AG04449 (cell line): ENCODE measurements around the gene R3HDM2.

Experiments
- CTCF ChIA-PET: fragments of 350-600 bp; formaldehyde crosslinking; extraction: SDS; loops from one replicate; lab custom pipeline; 2021; ENCODE audit warnings: antibody characterized with exemption; lab: Yijun Ruan, JAX
- POLR2A ChIA-PET: fragments of 400-600, 350-600 bp; formaldehyde crosslinking; extraction: SDS; loops from one replicate; lab custom pipeline; 2020; ENCODE audit warnings: antibody characterized with exemption, inconsistent platforms; lab: Yijun Ruan, JAX
- DNase-seq: peaks from one replicate; pipeline ENCODE4 v3.0.0-alpha.2; 2010; ENCODE audit warnings: low read depth, low spot score
- H3K4me3 ChIP-seq: 2 replicates; pipeline ENCODE4 v1.5.1; 2011; ENCODE audit warnings: low read depth, mild to moderate bottlenecking, control low read depth, low read length
- TF ChIP-seq, protein P1 (sequence below): IDR thresholded peaks from one replicate; pipeline ENCODE4 v1.5.1; 2011; ENCODE audit warnings: mild to moderate bottlenecking, moderate library complexity, low read length, control low read depth, inconsistent platforms; ENCODE audit not compliant: insufficient read depth; ENCODE audit errors: missing control alignments

Gene R3HDM2

DNA sequence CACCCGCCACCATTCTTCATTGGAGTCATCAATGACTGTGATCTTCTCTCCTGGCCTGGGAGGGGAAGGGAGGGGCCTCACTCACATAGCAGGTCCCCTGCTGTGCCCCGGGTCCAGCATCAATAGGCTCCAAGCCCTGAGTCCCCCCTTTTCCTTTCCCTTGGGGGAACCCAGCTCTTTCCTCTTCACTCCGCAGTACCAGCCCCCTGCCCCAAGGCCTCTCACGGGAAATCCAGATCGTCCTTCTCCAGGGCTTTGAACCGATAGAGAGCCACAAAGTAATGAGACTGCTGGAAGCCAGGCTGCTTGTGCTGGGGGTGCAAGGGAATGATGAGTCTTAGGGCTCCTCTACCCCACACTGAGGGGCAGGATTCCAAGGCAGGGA is 186.5 kb downstream of the R3HDM2 start:
- TF ChIP-seq, protein P1, sequence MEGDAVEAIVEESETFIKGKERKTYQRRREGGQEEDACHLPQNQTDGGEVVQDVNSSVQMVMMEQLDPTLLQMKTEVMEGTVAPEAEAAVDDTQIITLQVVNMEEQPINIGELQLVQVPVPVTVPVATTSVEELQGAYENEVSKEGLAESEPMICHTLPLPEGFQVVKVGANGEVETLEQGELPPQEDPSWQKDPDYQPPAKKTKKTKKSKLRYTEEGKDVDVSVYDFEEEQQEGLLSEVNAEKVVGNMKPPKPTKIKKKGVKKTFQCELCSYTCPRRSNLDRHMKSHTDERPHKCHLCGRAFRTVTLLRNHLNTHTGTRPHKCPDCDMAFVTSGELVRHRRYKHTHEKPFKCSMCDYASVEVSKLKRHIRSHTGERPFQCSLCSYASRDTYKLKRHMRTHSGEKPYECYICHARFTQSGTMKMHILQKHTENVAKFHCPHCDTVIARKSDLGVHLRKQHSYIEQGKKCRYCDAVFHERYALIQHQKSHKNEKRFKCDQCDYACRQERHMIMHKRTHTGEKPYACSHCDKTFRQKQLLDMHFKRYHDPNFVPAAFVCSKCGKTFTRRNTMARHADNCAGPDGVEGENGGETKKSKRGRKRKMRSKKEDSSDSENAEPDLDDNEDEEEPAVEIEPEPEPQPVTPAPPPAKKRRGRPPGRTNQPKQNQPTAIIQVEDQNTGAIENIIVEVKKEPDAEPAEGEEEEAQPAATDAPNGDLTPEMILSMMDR = no peak
- DNase-seq = no peak
- ChIA-PET POLR2A (no interaction called here), CTCF (interaction anchor here (0.6 to 38.5 kb wide), 19 partner anchors 9 to 213 kb away, joined by 3 to 880 read pairs (median 7); partner anchors contain the start of genes GLI1, INHBE, NAB2 and NXPH4)
- no peak overlapping the region for H3K4me3 ChIP-seq

GRCh38 chr12:57243521-57244311 is 187.1 kb downstream of the R3HDM2 start:
- H3K4me3 ChIP-seq = peak overlapping the region; percentile 49
- TF ChIP-seq, protein P1 = peak; percentile 72
- no peak for DNase-seq
- POLR2A ChIA-PET = interaction anchor here (0.6 to 1.0 kb wide), 2 partner anchors 14 to 96 kb away, joined by 3 read pairs; partner anchors contain the start of gene SHMT2
- CTCF ChIA-PET = interaction anchor here (0.6 to 38.5 kb wide), 31 partner anchors 10 to 228 kb away, joined by 3 to 880 read pairs (median 4); partner anchors contain the start of genes GLI1, INHBE, NAB2 and NXPH4

- H3K4me3 ChIP-seq = peak overlapping the region; percentile 49
- ChIA-PET POLR2A (interaction anchor here (0.6 to 1.0 kb wide), 4 partner anchors 12 to 152 kb away, joined by 3 to 4 read pairs (median 3); partner anchors contain the start of gene SHMT2), CTCF (interaction anchor here (0.7 to 38.5 kb wide), 36 partner anchors 10 to 274 kb away, joined by 3 to 880 read pairs (median 4); partner anchors contain the start of genes GLI1, INHBE, LRP1 and NAB2)
- TF ChIP-seq, protein P1 = peak; percentile 79
- no peak for DNase-seq
Observed at GRCh38 chr12:57242691-57243454, 188.0 kb downstream of the R3HDM2 start.

DNA sequence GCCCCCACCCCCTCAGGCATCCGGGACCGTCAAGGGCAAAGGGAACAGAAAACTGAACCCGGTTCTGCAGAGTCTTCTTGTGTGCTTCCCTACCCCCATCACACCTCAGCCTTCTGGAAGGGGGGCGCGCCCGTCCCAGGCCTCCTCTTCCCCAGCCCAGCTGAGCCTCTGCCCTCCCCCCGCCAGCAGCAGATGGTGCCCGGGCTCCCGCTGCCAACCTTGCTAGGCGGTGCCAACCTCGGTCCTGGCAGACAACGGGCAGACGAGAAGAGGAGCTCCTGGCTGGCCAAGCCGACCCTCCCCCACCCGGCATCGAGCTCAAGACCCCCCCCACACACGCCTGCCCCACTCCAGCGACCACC is 188.5 kb downstream of the R3HDM2 start:
- no peak overlapping the region for H3K4me3 ChIP-seq
- DNase-seq = no peak
- ChIA-PET POLR2A (interaction anchor here (1.0 kb wide), 3 partner anchors 12 to 151 kb away, joined by 3 to 4 read pairs (median 3); partner anchors contain the start of gene SHMT2), CTCF (interaction anchor here (0.6 to 38.5 kb wide), 31 partner anchors 11 to 274 kb away, joined by 3 to 880 read pairs (median 4); partner anchors contain the start of genes GLI1, INHBE, LRP1 and NXPH4)
- TF ChIP-seq, protein P1 = no peak

GRCh38 chr12:57241402-57242310 is 189.2 kb downstream of the R3HDM2 start:
- TF ChIP-seq, protein P1 = no peak
- DNase-seq = no peak
- ChIA-PET POLR2A (interaction anchor here (1.0 to 4.6 kb wide), 6 partner anchors 9 to 151 kb away, joined by 3 to 74 read pairs (median 4); partner anchors contain the start of genes NXPH4 and SHMT2), CTCF (interaction anchor here (0.6 to 38.5 kb wide), 29 partner anchors 12 to 275 kb away, joined by 3 to 880 read pairs (median 5); partner anchors contain the start of genes GLI1, INHBE, LRP1 and NXPH4)
- peak overlapping the region; percentile 69 for H3K4me3 ChIP-seq
